Endodermal cell (in vitro differentiated cells): ENCODE results near the gene P3H3. TPM values are rescaled to one million over a fixed set of nuclear protein-coding genes. Genes with fewer than 3 reads are reported as not detected.
"Not testable (repeated sequence)": the region's sequence is repeated elsewhere in the genome, so short reads cannot be mapped to it uniquely, and the experiment has no call there.

ENCODE experiments used
- DNase-seq: peaks from one replicate; pipeline ENCODE4 v3.0.0-alpha.2; 2017
- H3K27ac ChIP-seq: 2 replicates; pipeline ENCODE4 v1.5.1; 2013; ENCODE audit warnings: mild to moderate bottlenecking, low read depth, low read length, moderate library complexity
- H3K27me3 ChIP-seq: 2 replicates; pipeline ENCODE4 v1.6.1; 2013; ENCODE audit warnings: mild to moderate bottlenecking, low read length, moderate library complexity; ENCODE audit not compliant: insufficient read depth, control insufficient read depth, poor library complexity, severe bottlenecking
- H3K36me3 ChIP-seq: 2 replicates; pipeline ENCODE4 v1.7.0; 2013; ENCODE audit warnings: mild to moderate bottlenecking, low read length, moderate library complexity; ENCODE audit not compliant: control insufficient read depth, insufficient read depth
- H3K4me1 ChIP-seq: one replicate; pipeline ENCODE4 v1.7.0; 2013; ENCODE audit warnings: low read length; ENCODE audit not compliant: control insufficient read depth, insufficient read depth
- H3K4me3 ChIP-seq: 2 replicates; pipeline ENCODE4 v1.5.1; 2013; ENCODE audit warnings: mild to moderate bottlenecking, low read length, moderate library complexity
- H3K9ac ChIP-seq: 2 replicates; pipeline ENCODE4 v1.6.1; 2013; ENCODE audit warnings: mild to moderate bottlenecking, low read length, moderate library complexity; ENCODE audit not compliant: poor library complexity, severe bottlenecking; ENCODE audit errors: extremely low read depth
- H3K9me3 ChIP-seq: 2 replicates; pipeline ENCODE4 v1.6.1; 2013; ENCODE audit warnings: mild to moderate bottlenecking, low read length, moderate library complexity; ENCODE audit not compliant: control insufficient read depth
- H3K27ac Mint-ChIP-seq: 2 replicates; pipeline ENCODE4 v1.8.0; 2020; ENCODE audit warnings: mixed read lengths
- H3K27me3 Mint-ChIP-seq: 2 replicates; pipeline ENCODE4 v1.8.0; 2021; ENCODE audit warnings: mild to moderate bottlenecking, mixed read lengths; ENCODE audit not compliant: insufficient read depth
- H3K36me3 Mint-ChIP-seq: 2 replicates; pipeline ENCODE4 v1.8.0; 2020; ENCODE audit warnings: low read depth, mixed read lengths
- H3K4me1 Mint-ChIP-seq: 2 replicates; pipeline ENCODE4 v1.8.0; 2020; ENCODE audit warnings: mixed read lengths
- H3K4me3 Mint-ChIP-seq: 2 replicates; pipeline ENCODE4 v1.8.0; 2020; ENCODE audit warnings: mild to moderate bottlenecking, moderate library complexity, mixed read lengths
- H3K9me3 Mint-ChIP-seq: 2 replicates; pipeline ENCODE4 v1.8.0; 2020; ENCODE audit warnings: mild to moderate bottlenecking, mixed read lengths
- CTCF ChIP-seq: fragments of 200-600 bp; sonication (generic); conservative IDR thresholded peaks from 2 replicates; pipeline ENCODE4 v1.5.0; 2021; ENCODE audit warnings: antibody characterized with exemption, mild to moderate bottlenecking
- WGBS, 2 experiments: methylation state at CpG; one replicate each; pipeline versions ENCODE4 v1.1.5 to v1.1.7; 2013; ENCODE audit warnings: missing lambda C conversion rate in 2 of 2, mixed read lengths in 1 of 2; ENCODE audit not compliant: insufficient coverage in 1 of 2, insufficient read length in 1 of 2; 5-methylcytosine and 5-hydroxymethylcytosine counted together
- total RNA-seq, 2 donors: library from RNA; stranded (reverse); fragmentation: NEBNext Ultra II Directional in 1 of 2; extraction: Animal tissue kit (Norgen Biotek cat#: 25700) in 1 of 2; gene quantifications; 2 replicates in 1 of 2; 3 replicates in 1 of 2; pipeline ENCODE4 v1.2.1, GENCODE V29; 2021

Gene P3H3
- total RNA-seq, 2 donors from 2014 or later, result 58.4 to 63.1 TPM

GRCh38 chr12:6883683-6884082, 55.5 kb downstream of the P3H3 start:
- no peaks in the 10 kb centered on the region for H3K9me3 ChIP-seq
- 91 to 95% methylated on average over 6 to 11 of the region's 11 CpGs for WGBS, 2 experiments
- H3K27ac Mint-ChIP-seq, result peak overlapping the region; percentile 75
- no peak for DNase-seq
- H3K4me1 Mint-ChIP-seq, result peaks cover 37% of the 10 kb centered on the region
- no peak overlapping the region for H3K27ac ChIP-seq
- no peaks in the 10 kb centered on the region for H3K9me3 Mint-ChIP-seq
- no peak overlapping the region for H3K4me3 Mint-ChIP-seq
- H3K4me3 ChIP-seq, result no peak overlapping the region
- no peaks in the 10 kb centered on the region for H3K27me3 Mint-ChIP-seq
- H3K9ac ChIP-seq, result no peak overlapping the region
- peaks cover 26% of the 10 kb centered on the region for H3K36me3 ChIP-seq
- TF ChIP-seq CTCF, result no peak
- H3K27me3 ChIP-seq, result no peaks in the 10 kb centered on the region
- H3K4me1 ChIP-seq, result peaks cover 4% of the 10 kb centered on the region
- H3K36me3 Mint-ChIP-seq, result peaks cover 46% of the 10 kb centered on the region

GRCh38 chr12:6884539-6884938, 56.3 kb downstream of the P3H3 start:
- WGBS, 2 experiments, result 79 to 88% methylated on average over 16 to 22 of the region's 22 CpGs
- no peak for TF ChIP-seq CTCF
- Histone ChIP-seq H3K27me3 (no peaks in the 10 kb centered on the region), H3K9me3 (no peaks in the 10 kb centered on the region), H3K36me3 (peaks cover 26% of the 10 kb centered on the region), H3K4me1 (peaks cover 4% of the 10 kb centered on the region), H3K9ac (no peak overlapping the region), H3K4me3 (no peak overlapping the region), H3K27ac (no peak overlapping the region)
- DNase-seq, result no peak
- Mint-ChIP-seq H3K4me1 (peaks cover 41% of the 10 kb centered on the region), H3K4me3 (no peak overlapping the region), H3K27ac (peak overlapping the region; percentile 14), H3K27me3 (no peaks in the 10 kb centered on the region), H3K36me3 (peaks cover 45% of the 10 kb centered on the region), H3K9me3 (no peaks in the 10 kb centered on the region)

GRCh38 chr12:6886206-6886999, 58.2 kb downstream of the P3H3 start:
- Mint-ChIP-seq H3K27ac (peak overlapping the region; percentile 99), H3K36me3 (peaks cover 51% of the 10 kb centered on the region), H3K4me1 (peaks cover 50% of the 10 kb centered on the region), H3K4me3 (peak overlapping the region; percentile 48)
- H3K36me3 ChIP-seq, result peaks cover 26% of the 10 kb centered on the region
- 44 to 50% methylated on average over 2 to 9 of the region's 15 CpGs for WGBS, 2 experiments
- not testable (repeated sequence) for DNase-seq, H3K27ac ChIP-seq, H3K27me3 Mint-ChIP-seq, H3K9me3 ChIP-seq, H3K4me3 ChIP-seq, H3K4me1 ChIP-seq, H3K9me3 Mint-ChIP-seq, H3K27me3 ChIP-seq
- H3K9ac ChIP-seq, result peak overlapping the region; percentile 38
